Germinal center (tissue), 1 donor: Measurements from ENCODE around the gene ARHGEF25.
"Not testable (repeated sequence)": the region's sequence is repeated elsewhere in the genome, so short reads cannot be mapped to it uniquely, and the experiment has no call there.

ENCODE experiments used
- DNase-seq: peaks from one replicate; pipeline ENCODE4 v3.0.0; 2012; ENCODE audit warnings: mixed read lengths, low spot score

The ARHGEF25 gene

DNA sequence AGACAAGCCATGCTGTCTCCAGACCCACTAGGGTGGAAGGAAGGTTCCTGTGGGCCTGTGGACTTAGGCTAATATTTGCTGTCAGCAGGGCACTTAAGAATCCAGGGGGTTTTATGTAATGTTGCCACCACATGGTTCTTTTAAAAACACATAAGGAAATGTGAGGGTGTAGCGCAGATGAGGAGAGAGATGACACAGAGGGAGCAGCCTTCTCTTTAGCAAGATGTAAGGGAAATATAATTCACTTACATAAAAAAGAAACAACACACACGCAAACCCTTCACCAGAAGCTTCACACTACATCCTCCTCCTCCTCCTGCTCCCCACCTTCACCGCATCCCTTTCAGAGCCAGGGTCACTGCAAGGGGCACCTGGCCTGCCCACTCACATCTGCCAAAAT is 25.1 kb upstream of the ARHGEF25 start:
- no peak for DNase-seq

DNA sequence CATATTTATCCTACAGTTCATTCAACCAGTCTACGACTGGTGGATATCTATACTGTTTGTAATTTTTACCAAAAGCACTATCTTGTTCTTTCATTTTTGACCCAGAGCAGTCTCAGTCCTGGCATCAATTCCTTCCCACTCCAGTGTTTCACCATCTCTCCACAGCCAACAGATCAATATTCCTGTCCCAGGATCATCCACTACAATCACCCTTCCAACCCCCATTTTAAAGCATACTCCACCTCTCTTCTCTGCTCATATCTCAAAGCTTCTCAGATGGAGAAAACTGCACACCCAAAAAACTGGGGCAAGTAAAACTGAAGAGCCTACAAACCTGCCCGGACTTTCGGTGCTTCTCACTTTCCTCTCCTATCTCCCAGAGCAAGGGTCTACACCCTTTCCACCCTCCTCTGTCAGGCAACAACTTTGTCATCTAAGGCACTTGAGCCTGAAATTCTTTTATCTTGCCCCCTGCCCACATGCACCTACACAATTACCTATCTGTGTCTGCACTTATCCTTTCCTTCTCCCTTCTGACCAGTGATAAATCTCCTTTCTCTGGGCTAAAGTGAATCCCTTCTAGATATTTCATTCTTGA is 24.3 kb upstream of the ARHGEF25 start:
- no peak for DNase-seq

DNA sequence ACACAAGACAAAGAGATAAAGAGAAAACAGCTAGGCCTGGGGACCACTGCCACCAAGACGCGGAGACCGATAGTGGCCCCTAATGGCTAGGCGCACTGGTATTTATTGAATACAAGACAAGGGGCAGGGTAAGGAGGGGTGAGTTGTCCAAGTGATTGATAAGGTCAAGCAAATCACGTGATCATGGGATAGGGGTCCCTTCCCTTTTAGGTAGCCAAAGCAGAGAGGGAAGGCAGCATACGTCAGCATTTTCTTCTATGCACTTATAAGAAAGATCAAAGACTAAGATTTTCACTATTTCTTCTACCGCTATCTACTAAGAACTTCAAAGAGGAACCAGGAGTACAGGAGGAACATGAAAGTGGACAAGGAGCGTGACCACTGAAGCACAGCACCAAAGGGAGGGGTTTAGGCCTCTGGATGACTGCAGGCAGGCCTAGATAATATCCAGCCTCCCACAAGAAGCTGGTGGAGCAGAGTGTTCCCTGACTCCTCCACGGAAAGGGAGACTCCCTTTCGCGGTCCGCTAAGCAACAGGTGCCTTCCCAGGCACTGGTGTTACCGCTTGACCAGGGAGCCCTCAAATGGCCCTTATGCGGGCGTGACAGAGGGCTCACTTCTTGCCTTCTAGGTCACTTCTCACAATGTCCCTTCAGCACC is 22.2 kb upstream of the ARHGEF25 start:
- not testable (repeated sequence) for DNase-seq

- DNase-seq: no peak
Observed at GRCh38 chr12:57590479-57590863, 20.8 kb upstream of the ARHGEF25 start.

GRCh38 chr12:57590864-57591781 is 20.1 kb upstream of the ARHGEF25 start, which contains the start of gene PIP4K2C:
TSS of gene PIP4K2C (plus strand) at chr12:57591192. CDS start at chr12:57591290, 98 bp downstream.
- peak; percentile 93 for DNase-seq

GRCh38 chr12:57591782-57592325 is 19.4 kb upstream of the ARHGEF25 start:
- DNase-seq: no peak

DNA sequence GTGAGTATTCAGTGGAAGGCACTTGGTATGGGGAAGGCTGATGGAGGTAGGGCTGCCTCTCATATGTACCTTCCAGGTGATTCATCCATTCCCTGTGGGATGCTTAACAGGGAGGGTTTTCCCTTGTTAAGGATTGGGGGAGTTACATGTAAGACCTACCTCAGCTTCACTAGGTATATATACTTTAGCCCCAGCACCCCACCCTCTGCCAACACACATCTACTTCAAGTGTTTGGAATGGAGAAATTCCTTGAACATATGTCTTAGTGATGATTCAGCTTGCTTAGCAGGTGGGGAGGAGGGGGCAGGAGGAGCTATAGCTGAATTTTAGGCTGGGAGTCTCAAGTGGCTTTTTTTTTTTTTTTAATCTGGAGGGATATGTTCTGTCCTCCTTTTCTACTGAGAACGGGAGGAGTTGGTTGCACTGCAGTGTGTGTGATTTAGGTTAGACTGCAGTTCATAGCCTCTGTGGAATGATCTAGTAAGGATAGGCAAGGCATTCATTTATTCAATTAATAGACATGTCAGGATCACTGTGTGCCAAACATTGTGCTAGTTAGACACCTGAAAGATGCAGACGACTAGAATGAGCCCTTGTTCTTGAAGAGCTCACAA is 18.6 kb upstream of the ARHGEF25 start:
- no peak for DNase-seq

GRCh38 chr12:57593187-57593586 is 18.0 kb upstream of the ARHGEF25 start:
- no peak for DNase-seq

DNA sequence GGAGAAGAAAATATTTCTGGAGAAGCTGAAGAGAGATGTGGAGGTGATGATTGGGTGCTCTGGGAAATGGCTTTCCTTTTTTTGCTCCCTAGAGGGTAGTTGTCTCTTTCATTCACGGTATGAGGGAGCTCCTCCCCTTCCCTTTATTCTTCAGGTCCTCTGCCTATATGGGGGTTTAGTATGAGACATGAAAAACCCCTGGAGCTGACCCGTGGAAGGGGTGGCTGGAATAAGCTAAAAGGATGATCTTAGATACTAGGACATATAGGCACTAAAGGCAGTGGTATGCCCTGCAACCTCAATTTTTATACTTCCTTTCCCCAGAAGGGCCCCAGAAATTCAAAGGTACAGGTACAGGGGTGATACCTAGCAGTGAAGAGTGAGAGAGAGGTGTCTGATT is 10.8 kb upstream of the ARHGEF25 start:
- no peak for DNase-seq

GRCh38 chr12:57602544-57602943 is 8.7 kb upstream of the ARHGEF25 start:
- DNase-seq: no peak

DNA sequence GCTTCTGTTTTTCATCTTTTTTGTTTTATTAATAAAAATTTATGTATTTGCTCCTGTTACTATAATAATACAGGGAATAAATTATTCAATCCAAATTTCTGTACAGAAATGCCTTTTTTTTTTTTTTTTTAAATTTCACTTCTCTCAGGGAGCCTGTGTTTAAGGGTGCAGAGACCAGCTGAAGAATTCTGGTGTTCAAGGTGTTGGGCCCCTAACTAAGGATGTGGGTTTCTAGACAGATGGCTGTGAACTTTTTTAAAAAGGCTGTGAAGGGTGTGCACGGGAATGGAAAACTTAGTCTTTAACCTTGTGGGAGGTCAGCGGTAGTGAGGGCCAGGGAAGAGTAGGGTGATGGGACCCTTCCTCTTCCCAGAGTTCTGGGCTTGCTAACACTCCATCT is 7.9 kb upstream of the ARHGEF25 start:
- DNase-seq: no peak

GRCh38 chr12:57603815-57604453 is 7.3 kb upstream of the ARHGEF25 start:
- no peak for DNase-seq

GRCh38 chr12:57604454-57604991 is 6.7 kb upstream of the ARHGEF25 start, which contains the start of gene DTX3:
TSS of gene DTX3 (plus strand) at chr12:57604824. CDS start at chr12:57606518, 1,694 bp downstream.
- peak; percentile 60 for DNase-seq

DNA sequence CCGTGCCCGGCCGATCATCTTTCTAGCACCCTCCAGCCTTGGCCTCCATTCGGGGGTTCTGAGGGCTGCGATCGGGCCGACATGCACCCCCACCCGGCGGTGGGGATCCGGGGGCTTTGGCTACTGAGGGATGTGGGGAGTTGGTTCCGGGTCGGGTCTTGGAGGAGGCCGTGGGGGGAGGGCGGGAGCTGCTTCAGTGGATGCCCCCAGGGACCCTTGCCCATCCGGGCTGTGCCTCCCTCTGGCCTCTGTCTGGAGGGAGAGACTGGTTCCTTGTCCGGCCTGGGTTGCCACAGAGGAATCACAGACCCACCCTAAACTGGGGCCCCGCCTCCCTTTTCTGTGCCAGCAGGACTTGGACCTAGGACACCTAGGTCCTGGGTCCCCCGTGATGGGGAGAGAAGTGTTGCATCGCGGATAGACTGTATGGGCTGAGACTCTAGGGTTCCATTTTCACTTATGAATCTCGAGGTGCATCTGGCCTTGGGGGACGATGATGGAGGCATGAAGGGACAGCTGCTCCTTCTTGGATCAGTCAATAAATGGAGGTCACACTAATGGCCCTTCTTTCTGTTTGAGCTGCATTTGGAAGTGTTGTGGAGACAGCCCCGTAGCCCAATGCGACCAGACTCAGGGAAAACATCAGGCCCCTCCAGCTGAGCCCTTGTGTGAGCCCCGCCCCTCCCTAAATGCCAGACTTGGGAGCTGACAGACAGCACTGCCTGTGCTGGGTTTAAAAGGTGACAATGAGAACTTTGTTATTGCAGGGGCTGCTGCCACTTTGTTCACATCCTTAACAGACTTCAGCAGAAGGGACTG is 6.0 kb upstream of the ARHGEF25 start:
- no peak for DNase-seq

DNA sequence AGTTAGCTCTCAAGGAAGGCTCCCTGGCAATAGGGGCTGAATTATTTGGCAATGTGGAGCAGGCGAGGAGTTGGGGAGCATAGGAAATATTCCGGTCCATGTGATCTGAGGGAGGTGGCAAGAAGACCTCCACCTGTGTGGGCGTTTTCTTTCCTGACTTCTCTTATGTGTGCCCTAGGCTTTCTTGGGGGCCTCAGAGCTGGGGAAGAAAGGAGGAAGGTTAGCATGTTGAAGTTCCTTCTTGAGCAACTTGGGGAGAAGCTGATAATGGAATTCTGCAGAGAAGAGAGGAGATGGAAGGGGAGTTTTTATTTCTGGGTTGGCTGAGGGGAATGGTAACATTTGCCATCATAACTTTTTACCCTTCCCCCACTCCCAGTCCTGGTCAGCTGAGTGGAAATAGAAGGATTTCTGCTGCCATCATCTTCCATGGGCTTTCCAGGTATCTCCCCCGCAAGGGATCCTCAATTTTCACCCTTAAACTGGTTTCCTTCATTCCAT is 5.4 kb upstream of the ARHGEF25 start:
- DNase-seq: no peak

- no peak for DNase-seq
Observed at GRCh38 chr12:57606399-57606798, 4.8 kb upstream of the ARHGEF25 start.

DNA sequence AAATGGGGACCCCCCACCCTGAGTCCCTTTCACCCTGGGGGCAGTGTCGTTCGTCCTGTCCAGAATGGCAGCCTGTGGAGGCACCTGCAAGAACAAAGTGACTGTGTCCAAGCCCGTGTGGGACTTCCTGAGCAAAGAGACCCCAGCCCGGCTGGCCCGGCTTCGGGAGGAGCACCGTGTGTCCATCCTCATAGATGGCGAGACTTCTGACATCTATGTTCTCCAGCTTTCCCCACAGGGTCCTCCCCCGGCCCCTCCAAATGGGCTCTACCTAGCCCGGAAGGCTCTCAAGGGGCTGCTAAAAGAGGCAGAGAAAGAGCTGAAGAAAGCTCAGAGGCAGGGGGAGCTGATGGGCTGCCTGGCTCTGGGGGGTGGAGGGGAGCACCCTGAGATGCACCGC is 4.4 kb upstream of the ARHGEF25 start:
- no peak for DNase-seq

DNA sequence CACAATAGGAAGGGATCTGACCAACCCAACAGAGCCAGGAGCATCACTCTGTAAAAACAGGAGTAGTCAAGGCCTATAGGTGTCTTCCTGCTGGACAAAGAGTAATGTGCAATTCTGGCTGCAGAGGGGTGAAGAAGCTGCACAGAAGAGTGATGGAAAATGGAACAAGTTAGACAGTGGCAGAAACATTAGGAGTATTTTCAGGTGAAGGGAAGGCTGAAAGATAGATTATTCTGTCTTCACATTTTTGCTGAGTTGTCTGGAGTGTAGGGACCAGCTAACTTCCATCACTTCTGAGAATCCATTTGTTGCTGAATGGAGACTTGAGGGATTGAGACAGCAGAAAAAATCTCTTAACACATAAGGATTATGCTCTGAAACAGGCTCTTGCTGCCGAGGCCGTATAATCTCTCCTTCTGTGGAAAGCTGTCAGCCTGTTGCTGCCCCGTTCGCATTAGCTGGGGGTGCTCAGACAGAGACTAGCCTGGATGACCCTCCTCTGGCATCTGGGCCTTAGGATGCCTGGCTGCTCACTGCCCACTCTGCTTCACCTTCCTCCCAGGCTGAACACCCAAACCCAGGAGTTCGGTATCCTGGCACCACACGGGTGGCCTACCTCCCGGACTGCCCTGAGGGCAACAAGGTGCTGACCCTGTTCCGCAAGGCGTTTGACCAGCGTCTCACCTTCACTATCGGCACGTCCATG is 3.1 kb upstream of the ARHGEF25 start:
- DNase-seq: no peak

DNA sequence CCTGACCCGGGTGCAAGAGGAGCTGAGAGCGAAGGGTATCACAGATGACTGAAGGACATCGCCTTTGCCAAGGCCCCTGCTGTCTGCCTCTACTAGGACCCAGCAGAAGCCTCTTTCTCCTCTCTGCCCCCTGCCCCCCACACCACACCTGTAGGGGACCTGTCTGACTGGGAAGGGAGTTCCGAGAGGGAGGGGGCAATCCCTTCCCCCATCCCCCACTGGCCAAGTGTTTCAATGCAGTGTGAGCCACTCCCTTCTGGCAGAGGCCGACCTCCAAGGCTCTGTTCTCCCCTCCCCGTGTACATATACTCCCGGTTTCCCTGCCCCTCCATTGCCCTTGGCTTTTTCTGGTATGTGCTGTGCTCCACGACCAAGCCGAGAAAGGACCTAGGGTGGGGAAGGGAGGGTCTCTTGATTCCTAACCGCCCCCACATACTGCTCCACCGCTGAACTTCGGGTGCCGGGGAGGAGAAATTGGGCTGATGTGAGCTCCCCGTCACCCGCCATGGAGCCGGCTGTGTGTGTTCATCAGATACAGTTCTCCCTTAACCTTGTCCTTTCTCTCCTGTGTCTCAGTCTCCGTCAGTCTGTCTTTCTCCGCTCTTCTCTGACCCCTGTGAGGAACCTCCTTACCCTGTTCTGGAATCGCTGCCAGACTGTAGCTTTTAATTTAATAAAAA is 2.0 kb upstream of the ARHGEF25 start:
- DNase-seq: no peak
